ENCODE measurements around the gene ZDHHC11.
A peak's percentile ranks its signal among the peaks of the same experiment; 100 is the strongest.
"Not testable (repeated sequence)": the region's sequence is repeated elsewhere in the genome, so short reads cannot be mapped to it uniquely, and the experiment has no call there.

The ZDHHC11 gene

GRCh38 chr5:878677-879076 lies 27.9 kb upstream of the ZDHHC11 start:
- not testable (repeated sequence) for DNase-seq (ENCODE audit: low spot score)

- no peak for DNase-seq (ENCODE audit: low spot score)
Measured at GRCh38 chr5:878125-878524, 27.3 kb upstream of the ZDHHC11 start.

GRCh38 chr5:876398-877365 lies 25.9 kb upstream of the ZDHHC11 start:
- no peak for DNase-seq (ENCODE audit: low spot score)

- DNase-seq (ENCODE audit: low spot score) = no peak
Measured at GRCh38 chr5:875931-876330, 25.1 kb upstream of the ZDHHC11 start.

GRCh38 chr5:873328-873727 lies 22.5 kb upstream of the ZDHHC11 start:
- no peak for DNase-seq (ENCODE audit: low spot score)

- no peak for DNase-seq (ENCODE audit: low spot score)
Measured at GRCh38 chr5:872301-872700, 21.5 kb upstream of the ZDHHC11 start.

GRCh38 chr5:871596-872298 lies 21.0 kb upstream of the ZDHHC11 start:
- DNase-seq (ENCODE audit: low spot score) = no peak

GRCh38 chr5:870956-871355 lies 20.2 kb upstream of the ZDHHC11 start:
- DNase-seq (ENCODE audit: low spot score) = no peak

GRCh38 chr5:868428-869135 lies 17.8 kb upstream of the ZDHHC11 start:
- no peak for DNase-seq (ENCODE audit: low spot score)

GRCh38 chr5:867300-867870 lies 16.6 kb upstream of the ZDHHC11 start:
- no peak for DNase-seq (ENCODE audit: low spot score)

- no peak for DNase-seq (ENCODE audit: low spot score)
Measured at GRCh38 chr5:865771-866170, 15.0 kb upstream of the ZDHHC11 start.

- DNase-seq (ENCODE audit: low spot score) = no peak
Measured at GRCh38 chr5:865168-865521, 14.4 kb upstream of the ZDHHC11 start.

- DNase-seq (ENCODE audit: low spot score) = no peak
Measured at GRCh38 chr5:864492-865167, 13.8 kb upstream of the ZDHHC11 start.

- no peak for DNase-seq (ENCODE audit: low spot score)
Measured at GRCh38 chr5:863244-863805, 12.5 kb upstream of the ZDHHC11 start.

- peak; percentile 72 for DNase-seq (ENCODE audit: low spot score)
Measured at GRCh38 chr5:862367-863243, 11.8 kb upstream of the ZDHHC11 start.

- no peak for DNase-seq (ENCODE audit: low spot score)
Measured at GRCh38 chr5:861442-862366, 10.9 kb upstream of the ZDHHC11 start.

- no peak for DNase-seq (ENCODE audit: low spot score)
Measured at GRCh38 chr5:860506-861150, 9.8 kb upstream of the ZDHHC11 start.

GRCh38 chr5:859798-860296 lies 9.1 kb upstream of the ZDHHC11 start:
- DNase-seq (ENCODE audit: low spot score) = no peak

- no peak for DNase-seq (ENCODE audit: low spot score)
Measured at GRCh38 chr5:859391-859790, 8.6 kb upstream of the ZDHHC11 start.
